H1 (cell line): ENCODE results near the gene AVPR2. TPM values are rescaled to one million over a fixed set of nuclear protein-coding genes. Genes with fewer than 3 reads are reported as not detected.

ENCODE experiments used
- E2F6 ChIP-seq: IDR thresholded peaks from 2 replicates; pipeline ENCODE4 v1.6.1; 2012; ENCODE audit warnings: inconsistent platforms
- polyA plus RNA-seq, 7 experiments: library from polyadenylated mRNA; depleted of rRNA in 3 of 7; stranded (reverse) in 5 of 7; unstranded in 2 of 7; fragments of >200 nt in 5 of 7; fragments of 200-250 nt in 2 of 7; gene quantifications; 1 replicate in 5 of 7; 2 replicates in 1 of 7; 4 replicates in 1 of 7; pipeline versions ENCODE4 v1.2.1 to v1.2.3, GENCODE V29; 2011 to 2013; ENCODE audit warnings: missing spikeins in 2 of 7, mixed read lengths in 2 of 7
- total RNA-seq: library from RNA; stranded (reverse); fragmentation: NEBNext Ultra II Directional; extraction: Animal tissue kit (Norgen Biotek cat#: 25700); gene quantifications from 2 replicates; pipeline ENCODE4 v1.2.1, GENCODE V29; 2021

AVPR2 gene
- total and polyA plus RNA-seq, 2 of the 8 experiments (the other 6 are each of a cell fraction or from before 2014, with no cell fraction given), result 0.09 TPM; not detected in 1

DNA sequence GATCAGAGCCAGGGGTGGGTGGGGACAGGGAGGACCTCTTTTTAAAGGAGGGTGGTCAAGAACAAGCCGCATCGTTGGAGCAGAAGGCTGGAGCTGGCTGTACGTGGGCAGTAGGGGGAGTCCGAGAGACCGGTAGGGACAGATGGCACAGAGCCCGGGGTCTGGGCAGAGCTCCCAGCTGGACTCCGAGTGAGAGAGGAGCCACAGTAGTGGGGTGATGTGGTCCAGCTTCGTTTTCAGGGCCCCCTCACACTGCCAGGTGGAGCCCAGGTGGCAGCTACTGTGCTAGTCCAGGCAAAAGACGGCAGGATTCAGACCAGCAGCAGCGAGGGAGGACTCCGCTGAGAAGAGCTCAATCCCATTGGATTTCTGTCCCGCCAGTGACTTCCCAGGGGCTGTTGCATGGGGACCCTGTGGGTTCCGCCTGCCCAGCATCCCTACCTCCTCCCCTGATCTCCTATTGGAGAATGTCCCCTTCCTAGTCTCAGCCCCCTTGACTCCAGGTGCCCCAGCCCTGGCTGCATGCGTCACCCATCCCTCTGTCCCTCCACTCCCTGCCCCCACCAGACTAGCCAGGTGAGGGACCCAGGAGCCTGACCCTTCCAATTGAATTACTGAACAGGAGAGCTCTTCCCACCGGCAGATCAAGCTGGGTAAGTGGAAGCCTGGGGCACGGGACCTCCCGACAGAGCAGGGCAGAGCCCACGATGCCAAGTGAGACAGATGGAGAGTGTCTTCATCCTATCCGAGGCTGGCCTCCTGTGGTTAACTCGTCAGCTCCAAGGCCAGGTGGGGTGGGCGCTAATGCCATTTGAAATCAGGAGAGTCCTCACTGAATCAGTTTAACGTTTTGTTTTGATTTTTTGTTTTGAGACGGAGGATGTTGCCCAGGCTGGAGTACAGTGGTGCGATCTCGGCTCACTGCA is 18.7 kb downstream of the AVPR2 start (continued):
- no peak for TF ChIP-seq E2F6
